ENCODE measurements around the gene ITPR2.
"Not testable (repeated sequence)": the region's sequence is repeated elsewhere in the genome, so short reads cannot be mapped to it uniquely, and the experiment has no call there.

The ITPR2 gene

DNA sequence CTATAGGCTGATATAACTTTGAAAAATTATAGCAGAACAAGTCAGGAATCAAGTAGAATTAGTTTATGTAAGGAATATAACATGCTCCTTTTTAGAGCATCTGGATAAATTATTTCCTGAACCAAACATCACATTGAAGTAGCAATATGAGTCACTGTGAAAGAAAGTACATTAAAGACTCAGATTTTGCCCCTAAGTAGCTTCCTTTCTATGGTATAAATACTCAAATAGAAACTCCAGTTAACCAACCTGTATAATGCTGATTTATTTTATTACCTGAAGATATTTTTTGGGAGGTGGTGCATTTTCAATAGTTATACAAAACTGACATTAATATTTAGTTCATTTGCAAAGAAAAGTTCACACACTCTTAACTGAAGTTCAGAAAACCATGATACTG lies 312.1 kb downstream of the ITPR2 start:
- no peak for DNase-seq (ENCODE audit: low read depth, low spot score)

DNA sequence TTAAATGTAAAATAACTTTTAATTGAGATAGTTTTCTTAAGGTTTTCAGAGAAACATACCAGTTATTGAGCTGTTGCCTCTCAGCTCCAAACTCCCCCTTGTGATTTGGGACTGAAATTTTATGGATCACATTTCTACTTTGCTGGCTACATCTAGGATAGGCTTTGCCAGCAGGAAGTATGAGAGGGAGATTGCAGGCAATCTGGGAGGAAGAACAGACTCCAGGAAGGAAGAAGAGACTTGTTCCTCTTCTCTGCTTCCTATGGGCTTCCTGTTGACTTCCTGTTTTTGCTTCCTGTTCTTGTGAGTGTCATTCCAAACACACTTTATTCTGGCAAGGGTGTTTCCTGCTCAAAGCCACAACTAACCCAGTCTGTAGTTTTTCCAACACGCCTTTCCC lies 312.9 kb downstream of the ITPR2 start:
- DNase-seq (ENCODE audit: low read depth, low spot score), result no peak

DNA sequence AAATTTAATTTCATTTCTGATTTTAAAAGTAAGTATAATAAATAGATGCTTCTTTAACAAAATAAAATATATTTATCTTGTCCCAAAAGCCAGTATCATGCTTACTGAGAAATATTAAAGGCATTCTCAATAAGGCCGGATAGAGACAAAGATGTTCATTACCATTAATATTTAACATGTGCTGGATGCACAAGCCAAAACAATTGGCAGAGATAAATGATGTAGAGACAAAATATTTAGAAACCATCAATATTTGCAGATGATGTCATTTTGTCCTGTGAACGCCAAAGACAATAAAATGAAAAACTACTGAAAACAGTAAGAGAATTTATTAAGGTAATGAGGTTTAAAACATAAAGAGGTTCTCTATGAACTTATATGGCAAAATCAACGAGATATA lies 313.5 kb downstream of the ITPR2 start:
- DNase-seq (ENCODE audit: low read depth, low spot score), result no peak

DNA sequence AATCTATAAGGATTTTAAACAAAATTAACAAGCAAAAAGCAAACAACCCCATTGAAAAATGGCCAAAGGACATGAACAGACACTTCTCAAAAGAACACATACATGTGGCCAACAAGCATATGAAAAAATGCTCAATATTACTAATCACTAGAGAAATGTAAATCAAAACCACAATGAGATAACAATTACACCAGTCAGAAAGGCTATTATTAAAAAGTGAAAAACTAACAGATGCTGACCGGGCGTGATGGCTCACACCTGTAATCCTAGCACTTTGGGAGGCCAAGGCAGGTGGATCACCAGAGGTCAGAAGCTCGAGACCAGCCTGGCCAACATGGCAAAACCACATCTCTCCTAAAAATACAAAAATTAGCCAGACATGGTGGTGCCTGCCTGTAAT lies 315.7 kb downstream of the ITPR2 start:
- not testable (repeated sequence) for DNase-seq (ENCODE audit: low read depth, low spot score)

DNA sequence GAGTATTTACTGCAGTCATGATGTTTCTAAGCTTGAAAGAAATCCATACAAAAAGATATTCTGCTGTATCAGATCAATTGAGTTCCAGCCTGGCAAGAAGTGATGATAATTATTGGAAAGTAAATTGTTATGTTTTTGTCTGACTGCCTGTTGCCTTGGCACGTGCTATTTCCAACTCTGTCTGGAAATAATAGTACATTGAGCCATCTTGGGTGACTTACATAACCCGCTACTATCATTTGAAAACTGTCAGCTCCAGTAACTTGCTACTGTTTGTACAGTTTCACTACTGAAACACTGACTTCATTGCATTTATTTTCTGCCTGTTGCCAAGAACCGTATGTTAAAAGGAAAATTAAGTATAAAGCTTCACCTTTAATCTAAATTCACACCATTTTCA lies 318.6 kb downstream of the ITPR2 start:
- DNase-seq (ENCODE audit: low read depth, low spot score), result no peak

DNA sequence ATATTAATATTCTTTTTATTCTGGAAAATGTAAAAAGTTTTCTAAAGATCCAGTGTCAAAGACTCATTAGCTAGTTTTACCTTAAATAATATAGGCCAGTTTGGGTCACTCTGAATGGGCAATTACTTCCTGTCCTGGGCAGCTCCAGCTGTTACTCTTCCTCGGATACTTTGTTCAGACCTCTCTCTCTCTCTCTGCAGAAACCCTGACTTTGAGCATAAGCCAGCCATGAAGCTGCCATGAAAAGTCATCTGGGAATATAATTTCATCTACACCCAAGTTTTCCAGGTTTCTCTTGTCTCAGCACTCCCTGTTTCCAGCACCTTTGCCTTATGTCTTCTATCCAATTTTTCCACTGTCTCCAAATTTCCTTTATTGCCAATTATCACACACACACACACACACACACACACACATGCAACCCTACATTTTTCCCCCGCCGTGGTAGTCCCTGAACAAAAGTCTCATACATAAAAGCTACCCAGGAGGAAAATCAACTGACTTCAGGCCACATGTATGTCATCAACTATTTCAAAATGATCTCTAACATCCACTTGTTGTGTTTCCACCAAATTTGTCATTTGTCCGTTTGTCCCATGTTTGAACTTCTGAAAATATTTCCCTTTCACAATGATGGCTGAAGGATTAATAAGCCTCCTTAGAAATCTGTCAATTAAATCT lies 319.5 kb downstream of the ITPR2 start:
- no peak for DNase-seq (ENCODE audit: low read depth, low spot score)

DNA sequence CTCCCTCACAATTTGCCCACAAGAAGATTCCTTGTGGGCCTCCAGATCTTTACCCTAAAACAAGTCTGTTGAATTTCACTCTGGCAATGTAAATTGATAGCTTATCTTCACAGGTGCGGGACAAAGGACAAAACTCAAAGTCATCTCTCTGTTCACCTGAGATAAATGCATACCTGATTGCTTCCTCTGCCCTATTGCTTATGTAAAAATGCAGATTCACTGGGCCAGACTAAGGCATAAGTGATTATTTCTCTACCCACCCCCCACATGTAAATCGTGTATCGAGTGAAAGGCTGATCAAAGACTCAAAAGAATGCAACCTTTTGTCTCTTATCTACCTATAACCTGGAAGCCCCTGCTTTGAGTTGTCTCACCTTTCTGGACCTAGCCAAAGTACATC lies 320.8 kb downstream of the ITPR2 start:
- DNase-seq (ENCODE audit: low read depth, low spot score), result no peak

DNA sequence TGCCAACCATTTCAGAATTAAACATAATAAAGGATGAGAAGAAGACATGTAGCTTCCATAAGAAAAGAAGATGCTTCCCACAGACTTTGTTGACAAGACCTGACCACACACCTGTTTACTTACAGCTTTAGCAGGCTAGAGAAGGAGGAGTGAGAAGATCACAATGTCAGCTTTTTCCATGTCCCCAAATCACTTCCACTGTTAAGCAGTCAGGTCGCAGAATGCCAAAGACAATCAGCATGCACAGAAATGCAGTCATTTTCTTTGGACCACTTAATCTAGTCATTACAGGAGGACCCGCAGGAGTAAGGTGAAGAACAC lies 322.7 kb downstream of the ITPR2 start:
- no peak for DNase-seq (ENCODE audit: low read depth, low spot score)

DNA sequence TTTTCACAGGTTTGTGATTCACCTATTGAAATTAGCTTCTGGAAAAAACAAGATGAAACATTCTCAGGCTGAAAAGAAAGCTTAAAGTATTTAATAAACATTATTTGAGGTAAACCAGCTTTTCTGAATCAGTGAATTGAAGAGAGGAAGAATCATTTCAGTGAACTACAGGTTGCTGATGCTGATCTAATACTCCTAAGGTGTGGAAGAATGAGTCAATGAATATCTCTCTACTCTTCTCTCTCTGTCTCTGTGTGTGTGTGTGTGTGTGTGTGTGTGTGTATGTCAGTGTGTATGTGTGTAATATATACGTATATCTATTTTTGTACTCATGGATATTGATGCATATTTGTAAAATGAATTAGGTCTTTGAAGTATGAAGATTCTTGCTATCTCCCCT lies 325.4 kb downstream of the ITPR2 start:
- no peak for DNase-seq (ENCODE audit: low read depth, low spot score)

DNA sequence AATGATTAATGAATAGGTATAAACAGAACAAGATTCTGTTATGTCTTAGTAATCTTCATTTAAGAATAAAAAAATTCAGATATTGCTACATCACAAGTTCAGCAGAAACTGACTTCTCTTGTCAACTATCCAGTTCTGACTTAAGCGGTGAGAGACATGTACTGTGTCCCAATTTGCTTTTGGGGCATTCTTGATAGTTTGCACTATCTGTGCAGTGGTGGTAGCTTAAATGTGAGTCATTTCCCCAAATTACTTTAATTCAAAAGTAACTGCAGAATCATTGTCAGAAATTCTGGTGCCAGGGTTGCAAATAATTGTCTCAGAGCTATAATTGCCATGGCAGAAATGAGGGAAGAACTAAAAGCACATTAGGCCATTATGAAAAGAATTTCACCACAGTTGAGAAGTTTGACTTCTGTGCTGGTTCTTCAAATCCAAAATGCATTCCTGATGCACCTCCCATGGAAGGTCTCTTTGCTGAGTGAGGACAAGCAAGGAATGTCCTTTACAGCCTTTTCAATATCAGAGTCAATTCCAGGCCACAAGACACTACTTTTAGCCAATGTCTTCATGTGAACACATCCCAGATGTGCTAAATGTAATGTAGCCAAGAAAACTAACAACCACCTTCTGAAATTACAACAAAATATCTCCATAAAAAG lies 332.9 kb downstream of the ITPR2 start:
- no peak for DNase-seq (ENCODE audit: low read depth, low spot score)

DNA sequence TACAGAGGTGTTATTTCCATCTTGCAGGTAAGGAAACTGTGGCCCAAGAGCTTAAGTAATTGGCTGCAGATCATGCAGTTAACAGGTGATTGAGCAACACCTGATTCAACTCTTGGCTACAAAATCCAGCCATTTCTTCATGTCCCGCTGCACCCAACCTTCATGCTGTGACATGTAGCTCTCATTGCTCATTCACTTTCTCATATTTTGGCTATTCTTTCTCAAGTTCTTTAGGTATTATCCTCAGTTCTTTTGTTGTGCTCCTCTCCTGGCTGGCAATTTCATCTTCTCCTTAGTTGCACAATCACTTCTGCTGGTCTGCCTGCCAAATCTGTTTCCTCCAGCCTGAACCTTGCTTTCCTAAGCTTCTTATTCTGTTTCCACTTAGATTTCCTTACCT lies 336.8 kb downstream of the ITPR2 start:
- no peak for DNase-seq (ENCODE audit: low read depth, low spot score)

DNA sequence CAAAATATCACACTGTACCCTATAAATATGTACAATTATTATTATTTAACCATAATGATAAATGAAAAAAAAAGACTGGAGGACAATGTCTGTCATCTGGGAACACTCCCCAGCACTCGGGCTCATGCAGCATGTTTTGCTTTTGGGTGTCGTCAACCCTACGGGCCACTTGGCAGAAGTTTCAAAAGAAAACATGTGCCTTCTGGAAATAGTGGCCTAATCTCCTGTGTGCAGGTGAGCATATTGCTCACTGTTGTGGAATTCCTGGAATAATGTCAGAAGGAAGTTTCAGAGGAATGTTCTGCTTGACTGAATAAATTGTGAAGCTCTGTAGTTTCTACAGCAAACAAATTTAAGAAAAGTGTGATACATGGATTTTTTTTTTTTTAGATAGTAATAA lies 339.3 kb downstream of the ITPR2 start:
- DNase-seq (ENCODE audit: low read depth, low spot score), result peak; percentile 62

DNA sequence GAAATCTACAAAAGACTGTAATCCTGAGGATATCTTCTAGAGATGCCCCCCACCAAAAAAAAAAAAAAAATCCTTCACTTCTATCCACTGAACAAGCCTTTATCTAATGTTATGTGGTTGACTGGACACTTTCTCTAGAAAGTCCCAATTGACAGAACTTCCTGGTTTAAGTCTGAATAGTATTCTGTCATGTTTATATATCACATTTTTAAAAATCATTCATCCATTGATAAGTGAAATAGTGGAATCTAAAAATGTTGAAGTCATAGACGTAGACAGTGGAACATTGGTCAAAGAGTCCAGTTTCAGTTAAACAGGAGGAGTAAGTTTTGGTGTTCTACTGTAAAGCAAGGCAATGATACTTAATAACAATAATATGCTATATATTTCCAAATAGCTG lies 340.6 kb downstream of the ITPR2 start:
- peak; percentile 13 for DNase-seq (ENCODE audit: low read depth, low spot score)

DNA sequence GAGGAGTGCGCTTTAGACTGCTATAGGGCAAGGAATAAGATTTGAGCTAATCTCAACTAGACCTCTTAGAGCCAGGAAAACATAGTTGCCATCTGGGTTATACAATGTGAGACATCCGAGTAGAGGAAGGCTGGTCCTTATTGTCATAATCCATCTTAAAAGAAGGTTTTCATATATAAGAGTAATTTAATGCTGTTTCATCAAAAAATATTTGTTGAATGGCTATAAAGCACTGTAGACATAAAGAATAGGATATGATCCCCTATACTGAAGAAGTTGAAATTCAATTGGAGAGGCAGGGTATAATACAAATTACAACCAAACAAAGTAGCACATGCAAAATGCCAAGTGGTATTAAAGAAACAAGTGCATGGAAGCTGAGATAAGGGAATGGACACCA lies 343.1 kb downstream of the ITPR2 start:
- no peak for DNase-seq (ENCODE audit: low read depth, low spot score)

DNA sequence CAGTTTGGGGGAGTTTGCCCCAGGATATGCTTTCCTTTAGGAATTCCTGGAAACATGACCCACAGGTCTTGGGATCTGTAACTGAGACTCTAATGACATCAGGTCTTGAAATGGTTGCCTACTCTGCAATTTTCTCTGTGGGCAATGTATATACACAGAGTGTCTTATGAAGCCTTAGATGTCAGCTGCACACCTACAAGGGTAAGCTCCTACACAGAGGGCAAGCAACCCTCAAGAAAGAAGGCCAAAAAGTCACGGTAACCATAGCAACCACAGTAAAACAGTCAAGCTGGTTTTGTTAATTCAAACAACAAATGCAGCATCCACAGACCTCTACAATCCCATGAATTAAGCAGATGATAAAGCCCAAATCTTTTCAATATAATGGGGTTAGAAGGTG lies 344.6 kb downstream of the ITPR2 start:
- no peak for DNase-seq (ENCODE audit: low read depth, low spot score)

DNA sequence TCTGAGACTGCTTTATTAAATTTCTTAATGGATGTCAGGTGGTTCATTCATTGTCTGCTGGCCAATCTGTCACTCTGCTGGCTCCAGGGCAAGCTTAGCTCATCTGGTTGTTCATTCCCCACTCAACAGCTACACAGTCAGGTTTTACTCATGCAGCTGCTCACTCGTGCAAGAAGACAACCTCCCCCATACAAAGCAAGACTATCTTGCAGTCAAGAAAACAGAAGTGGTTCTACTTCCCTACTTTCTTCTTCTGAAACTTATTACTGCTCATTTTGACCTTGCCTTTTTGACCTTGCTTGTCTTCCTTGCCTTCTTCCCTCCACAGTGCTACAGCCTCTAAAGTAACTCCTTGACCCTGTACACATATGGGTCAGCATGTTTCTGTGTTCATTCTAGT lies 359.7 kb downstream of the ITPR2 start:
- DNase-seq (ENCODE audit: low read depth, low spot score), result no peak

DNA sequence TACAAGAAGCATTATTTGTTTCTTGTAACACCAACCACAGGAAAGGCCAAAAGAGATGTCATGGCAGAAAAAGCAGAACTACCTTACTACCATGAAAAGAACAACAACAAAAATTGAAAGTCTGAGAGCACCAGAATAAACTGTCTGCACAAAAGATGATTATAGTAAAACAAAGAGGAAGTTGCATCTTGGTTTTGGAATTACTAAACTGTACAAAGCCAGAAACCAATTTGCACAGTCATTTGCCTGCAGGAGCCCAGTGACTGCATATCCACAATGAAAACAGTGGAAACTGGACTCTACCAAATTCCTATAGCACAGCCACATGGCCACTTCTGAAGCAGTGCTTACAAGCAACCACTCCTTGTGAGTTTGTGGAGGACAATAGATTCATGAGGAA lies 361.4 kb downstream of the ITPR2 start:
- peak; percentile 42 for DNase-seq (ENCODE audit: low read depth, low spot score)

DNA sequence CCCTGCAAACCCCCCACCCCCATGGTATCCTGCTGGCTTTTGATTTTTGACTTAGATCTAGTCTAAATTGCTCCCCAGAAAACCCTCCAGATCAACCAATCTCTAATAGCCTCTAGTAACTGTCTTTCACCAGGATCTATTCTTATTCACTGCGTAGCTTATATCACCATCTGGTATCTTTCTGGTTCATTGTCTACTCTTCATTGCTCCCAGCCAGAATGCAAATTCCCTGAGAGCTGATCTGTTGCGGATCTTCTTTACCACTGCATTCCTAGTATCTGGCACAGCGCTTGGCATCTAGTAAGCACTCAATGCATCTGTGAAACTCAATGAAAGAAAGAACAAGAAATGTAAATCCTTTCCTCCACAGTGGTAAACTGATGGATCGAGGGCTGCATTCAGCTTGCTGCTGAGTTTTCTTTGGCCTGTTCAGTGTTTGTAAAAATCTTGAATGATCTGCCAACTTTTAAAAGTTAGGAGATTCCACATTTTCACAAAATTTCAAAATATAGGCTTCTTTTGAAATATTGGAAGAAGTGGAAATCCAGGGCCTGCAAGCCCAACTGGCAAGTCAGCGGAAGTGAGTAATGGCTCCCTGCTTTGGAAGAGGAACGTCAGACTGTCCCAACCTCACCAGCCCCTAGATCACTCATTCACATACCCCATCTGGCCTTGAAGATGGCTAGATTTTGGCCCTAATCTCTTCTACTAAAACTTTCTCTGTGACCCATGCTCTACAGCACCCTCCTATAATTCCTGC lies 363.4 kb downstream of the ITPR2 start:
- DNase-seq (ENCODE audit: low read depth, low spot score), result no peak

DNA sequence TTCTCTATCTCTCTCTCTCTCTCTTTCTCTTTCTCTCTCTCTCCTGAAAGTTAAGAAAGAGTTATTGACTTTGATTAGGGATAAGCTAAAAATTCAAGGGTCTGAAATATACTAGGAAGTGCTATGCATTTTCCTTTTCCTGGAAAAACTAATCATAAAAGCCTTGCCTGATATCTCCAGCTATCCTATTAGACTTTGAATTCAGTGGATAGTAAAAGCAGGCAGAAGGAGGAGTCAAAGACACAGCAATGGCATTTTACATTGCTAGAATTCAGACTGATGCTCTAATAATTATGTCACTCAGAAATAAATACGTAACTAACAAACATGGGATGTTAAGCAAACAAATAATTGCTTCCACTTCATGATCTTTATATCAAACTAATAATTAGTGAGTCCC lies 365.6 kb downstream of the ITPR2 start:
- no peak for DNase-seq (ENCODE audit: low read depth, low spot score)

DNA sequence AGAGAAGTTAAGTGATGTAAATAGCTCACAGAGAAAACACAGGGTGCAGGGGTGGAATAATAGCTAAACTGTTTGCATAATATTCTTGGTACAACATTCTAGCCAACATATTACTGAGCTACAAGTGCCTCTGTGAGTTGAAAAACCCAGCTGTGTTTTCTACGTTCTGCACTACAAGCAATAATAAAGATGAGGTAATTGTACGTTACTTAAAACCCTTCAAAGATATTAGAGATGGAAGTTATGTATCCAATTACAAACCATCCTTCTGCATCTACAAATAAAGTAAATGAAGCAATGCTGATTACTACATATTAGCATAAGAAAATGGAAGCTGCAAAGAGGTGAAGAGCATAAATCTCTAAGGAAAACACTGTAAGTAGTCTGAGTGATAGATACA lies 366.3 kb downstream of the ITPR2 start:
- no peak for DNase-seq (ENCODE audit: low read depth, low spot score)

DNA sequence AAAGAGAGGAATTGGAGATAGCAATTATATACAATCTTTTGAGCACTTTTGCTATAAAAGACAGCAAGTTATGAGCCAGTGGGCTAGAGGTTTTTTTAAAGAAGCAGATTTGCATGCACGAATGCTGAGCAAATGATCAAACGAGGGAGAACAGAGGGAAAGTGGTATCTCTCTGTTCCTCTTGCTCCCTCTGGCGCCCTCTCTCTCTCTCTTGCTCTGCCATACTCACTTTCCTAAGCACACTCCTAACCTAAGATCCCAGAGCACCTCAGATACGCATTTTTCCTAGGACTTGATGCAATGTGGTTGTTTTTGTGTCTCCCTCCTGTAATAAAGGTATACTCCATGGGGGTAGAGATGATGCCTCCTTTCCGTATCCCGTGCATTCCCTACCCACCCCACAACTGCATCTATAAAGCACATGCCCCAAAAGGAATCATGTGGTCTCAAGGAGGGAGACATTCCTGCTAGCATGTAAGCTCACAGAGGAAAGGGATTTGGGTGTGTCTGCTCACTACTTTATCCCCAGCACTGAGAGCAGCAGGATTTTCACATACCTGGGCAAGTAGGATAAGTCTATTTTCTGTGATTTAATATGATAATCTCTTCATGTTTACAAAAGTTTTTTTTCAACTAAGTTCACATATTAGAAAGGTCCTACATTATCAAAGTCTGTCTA lies 367.4 kb downstream of the ITPR2 start:
- peak; percentile 9 for DNase-seq (ENCODE audit: low read depth, low spot score)

DNA sequence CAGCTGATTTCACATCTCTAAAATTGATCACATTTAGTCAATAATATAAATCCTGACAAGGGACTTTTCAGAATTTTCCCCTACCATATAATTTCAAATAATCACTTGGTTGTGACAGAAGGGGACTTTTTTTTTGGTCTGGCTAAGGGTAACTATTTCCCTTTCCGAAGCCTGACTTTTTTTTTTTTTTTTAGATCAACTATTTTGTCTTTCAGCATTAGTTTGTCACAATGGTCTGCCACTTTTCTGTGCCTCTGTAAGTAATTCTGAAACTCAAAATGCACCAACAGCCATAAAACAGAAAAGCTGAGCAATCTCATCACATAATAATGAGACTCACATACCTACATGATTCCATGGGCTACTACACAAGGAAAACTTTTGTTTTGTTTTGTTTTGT lies 371.2 kb downstream of the ITPR2 start:
- DNase-seq (ENCODE audit: low read depth, low spot score), result no peak

DNA sequence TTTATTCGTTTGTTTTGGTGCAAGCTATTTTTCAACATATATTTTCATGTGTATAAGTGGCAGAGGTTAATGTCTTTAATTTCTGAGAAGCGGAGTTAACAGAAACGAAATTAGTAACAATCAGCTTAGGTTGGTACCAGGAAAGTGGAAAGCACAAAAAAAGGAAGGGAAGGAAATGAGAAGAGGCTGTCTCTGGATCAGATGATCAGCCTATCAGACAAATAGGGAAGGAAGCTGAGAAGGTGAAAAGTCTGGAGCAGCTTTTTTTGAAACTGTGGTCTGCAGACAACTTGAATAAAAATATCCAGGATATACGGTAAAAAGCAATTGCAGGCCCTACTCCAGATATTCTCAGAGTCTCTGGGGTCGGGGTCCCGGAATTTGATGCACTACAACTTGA lies 372.6 kb downstream of the ITPR2 start:
- no peak for DNase-seq (ENCODE audit: low read depth, low spot score)
